Testis (tissue), 2 donors: Measurements from ENCODE around the gene PIP4K2B.

Experiments
- CTCF ChIP-seq, 3 experiments: fragments of 450-650 bp in 2 of 3; fragments of 200-600 bp in 1 of 3; sonication (generic) in 1 of 3; IDR thresholded peaks; one replicate each; pipeline ENCODE4 v1.5.1; 2016 to 2019; ENCODE audit warnings: antibody characterized with exemption in 3 of 3, mild to moderate bottlenecking in 2 of 3, moderate library complexity in 1 of 3
- POLR2A ChIP-seq: fragments of 450-650 bp; IDR thresholded peaks from one replicate; pipeline ENCODE4 v1.6.1; 2017; ENCODE audit warnings: antibody characterized with exemption, mild to moderate bottlenecking, moderate library complexity

- TF ChIP-seq CTCF (IDR thresholded peaks at IDR 0.05) (no peak), POLR2A (no peak)
Observed at GRCh38 chr17:38721802-38722201, 77.6 kb downstream of the PIP4K2B start.
